ENCODE results near the gene TMEM126A.
A peak's percentile ranks its signal among the peaks of the same experiment; 100 is the strongest.
"Not testable (repeated sequence)": the region's sequence is repeated elsewhere in the genome, so short reads cannot be mapped to it uniquely, and the experiment has no call there.

Gene TMEM126A

DNA sequence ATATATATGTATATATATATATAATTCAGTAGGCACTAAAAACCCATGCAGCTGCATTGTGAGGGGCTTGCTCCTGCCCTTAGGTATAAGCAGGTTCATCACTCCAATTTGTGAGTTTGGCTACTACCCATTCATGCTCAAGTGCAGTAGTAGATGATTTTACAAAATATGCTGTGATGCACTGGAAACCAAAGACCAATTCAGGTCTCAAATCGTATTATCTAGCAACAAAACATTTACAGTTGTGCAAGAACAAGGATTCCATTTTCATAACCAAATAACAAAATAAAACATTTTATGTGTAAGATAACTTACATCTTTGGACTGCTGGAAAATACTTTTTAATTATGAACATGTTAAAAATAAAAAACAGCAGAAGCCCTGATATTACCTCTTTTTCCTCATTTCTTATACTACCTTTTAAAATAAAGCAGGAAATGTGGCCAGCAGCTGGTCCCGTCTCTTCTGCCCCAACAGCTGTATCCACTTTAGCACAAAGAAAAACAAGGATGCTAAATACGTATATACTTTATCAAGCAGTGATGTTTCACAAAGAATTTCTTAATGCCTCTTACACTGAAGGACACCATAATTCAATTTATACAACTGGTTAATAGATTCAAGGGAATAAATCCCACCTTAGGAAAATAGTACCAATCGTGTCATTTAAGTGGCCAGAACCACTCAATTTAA, 14.4 kb downstream of the TMEM126A start:
- no peak for DNase-seq

DNA sequence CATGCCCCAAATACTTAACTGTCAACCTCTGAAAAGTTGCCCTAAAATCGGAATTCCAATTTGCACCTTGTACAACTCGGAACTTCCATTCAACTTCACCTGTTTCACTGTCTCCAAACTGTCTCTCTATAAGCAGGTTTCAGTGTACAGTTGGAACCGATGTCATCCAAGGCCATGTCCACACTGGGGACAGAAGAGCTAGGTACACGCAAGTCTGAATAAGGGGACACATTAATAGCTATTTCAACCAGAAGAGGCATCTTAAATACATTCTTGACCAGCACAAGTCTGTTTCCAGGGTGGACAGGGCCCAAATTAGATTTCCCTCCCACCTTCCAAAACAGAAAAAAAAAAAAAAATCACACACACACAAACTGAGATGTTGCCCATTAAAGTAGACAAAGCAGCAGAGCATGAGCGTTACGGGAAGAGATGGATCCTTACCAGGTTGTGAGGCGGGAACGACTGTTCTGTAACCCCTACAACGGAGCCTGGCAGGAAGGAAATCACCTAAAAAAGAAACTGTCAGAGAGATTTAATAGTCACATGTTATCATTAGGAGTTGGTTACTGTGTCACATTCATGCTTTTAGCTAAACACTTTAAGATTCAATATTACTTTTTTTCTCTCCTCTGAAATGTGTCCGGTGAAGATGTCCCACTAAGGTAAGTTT, 15.4 kb downstream of the TMEM126A start:
- DNase-seq, result no peak

DNA sequence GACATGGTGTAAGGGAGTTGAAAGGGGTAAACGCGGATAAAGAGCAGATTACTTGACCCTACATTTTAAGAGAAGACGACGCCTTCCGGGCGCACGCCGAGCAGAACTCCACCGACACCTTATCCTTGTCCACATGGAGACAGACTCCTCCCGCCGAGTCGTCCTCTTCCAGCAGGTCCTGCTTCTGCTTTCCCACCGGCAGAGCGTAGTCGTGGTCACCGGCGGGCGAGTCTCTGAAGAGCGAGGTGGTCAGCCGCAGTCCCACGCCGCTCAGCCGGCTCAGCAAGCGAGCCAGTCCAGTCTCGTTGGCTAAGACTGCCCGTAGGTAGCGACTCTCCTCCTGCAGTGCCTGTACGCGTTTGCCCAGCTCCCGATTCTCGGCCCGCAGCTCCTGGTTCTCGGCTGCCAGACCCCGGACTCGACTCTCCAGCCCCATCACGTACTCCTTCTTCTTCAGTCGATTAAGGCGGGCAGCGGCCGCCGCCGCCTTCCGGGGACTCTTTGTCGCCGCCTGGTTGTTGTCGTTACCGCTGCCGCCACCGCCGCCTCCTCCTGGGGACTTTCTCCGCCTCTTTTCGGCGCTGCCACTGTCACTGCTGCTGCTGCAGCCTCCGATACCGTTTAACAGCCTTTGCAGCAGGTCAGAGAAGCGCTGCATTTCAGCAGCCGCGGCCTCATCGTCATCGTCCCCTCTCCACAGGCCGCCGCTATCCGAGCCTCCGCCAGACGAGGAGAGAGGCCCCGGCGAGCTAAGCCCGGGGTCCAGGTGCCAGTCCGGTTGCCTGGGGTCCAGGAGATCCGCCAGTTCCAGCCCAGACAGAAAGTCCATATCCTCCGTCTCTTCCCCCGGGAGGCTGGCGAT, 16.2 kb downstream of the TMEM126A start:
- DNase-seq, result peak; percentile 71 to 85 (median 80)

DNA sequence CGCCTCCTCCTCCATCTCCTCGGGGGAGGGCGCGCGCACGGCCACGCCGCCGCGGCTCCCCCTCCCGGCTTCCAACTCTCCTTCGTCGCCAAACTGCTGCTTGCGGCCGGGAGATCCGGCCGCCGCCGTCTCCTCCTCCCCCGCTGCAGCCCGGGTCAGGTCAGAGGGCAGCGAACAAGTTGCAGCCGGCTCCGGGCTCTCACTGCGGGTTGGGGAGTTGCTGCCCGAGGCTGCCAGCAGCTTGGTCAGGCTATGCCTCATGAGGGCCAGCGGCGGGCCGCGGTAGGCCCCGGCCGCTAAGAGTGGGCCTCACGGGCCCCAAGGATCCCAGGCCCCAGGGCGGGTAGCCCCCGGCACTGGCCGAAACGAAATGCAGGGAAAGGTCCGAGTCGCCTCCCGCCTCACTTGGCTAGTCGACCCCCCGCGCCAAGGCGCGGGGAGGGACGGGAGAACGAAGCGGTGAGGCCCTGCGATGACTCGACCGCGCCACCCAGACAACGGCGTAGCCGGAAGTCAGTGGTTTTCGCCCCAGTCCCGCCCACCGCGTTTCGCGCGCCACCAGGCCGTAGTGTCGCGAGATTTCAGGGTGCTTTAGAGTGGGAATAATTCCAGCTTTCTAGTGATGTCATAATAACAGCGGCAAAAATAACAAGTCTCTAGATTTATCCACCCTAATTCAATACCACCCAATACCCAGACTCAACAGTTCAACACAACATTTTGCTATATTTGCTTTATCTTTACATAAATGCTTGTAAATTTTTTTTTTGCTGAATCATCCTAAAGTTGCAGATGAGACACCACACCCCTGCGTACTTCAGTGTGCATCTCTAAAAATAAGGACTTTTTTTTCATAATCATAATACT, 17.1 kb downstream of the TMEM126A start, which contains the start of gene CREBZF:
Gene CREBZF, minus strand, starts transcription at position 515 of the 867 bp plus-strand sequence. Its CDS starts 254 bp downstream, at position 261.
- DNase-seq, result peak; percentile 75 to 86 (median 81)

DNA sequence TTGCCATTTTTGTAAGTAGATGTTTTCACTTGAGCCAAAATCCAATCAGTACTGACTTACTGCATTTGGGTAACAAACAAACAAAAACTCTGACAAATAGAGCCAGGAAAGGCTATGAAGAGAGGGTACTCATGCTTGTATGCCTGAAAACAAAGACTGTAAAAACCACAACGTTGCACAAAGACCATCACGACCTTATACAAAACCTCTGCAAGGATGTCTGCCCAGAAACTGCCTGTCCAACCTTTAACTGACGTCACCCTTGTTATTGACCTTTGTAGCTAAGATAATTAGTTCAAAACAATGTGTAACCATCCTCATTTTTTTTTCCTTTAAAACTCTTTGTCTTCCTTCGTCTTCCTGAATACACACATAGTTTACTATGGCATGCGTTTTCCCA, 18.0 kb downstream of the TMEM126A start:
- no peak for DNase-seq

DNA sequence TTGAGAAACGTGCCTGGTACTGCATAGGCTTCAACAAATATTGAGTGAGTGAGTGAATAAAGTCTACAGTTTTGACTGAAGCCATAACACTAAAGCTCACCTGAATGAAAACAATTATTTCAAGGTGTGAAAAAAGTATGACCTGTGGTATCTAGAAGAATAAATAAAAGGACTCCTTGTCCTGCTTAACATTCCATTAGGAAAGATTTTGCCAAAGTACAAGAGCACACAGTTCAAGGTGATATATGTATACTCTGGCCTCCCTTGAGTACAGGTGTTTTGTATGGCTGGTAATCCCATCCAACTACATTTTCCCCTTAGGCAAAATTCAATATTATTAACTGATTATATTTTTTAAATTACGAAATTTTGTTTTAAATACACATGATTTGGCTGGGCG, 18.9 kb downstream of the TMEM126A start:
- no peak for DNase-seq

DNA sequence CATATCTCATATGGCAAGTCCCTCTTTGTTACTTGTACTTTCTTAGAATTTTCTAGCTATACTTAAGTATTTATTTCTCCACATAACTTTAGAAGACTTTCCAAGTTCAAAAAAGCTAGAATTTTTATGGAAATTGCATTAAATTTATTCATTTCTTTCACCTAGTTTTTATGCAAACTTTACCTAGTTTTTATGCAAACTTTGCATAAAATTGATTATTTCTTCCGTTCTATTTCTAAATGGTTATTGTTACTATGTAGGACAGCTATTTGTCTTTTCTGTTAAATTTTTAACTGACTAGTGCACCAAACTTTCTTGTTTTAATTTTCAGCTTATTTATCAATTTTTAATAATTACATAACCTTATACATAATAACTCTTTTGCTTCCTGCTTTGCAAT, 20.4 kb downstream of the TMEM126A start:
- no peak for DNase-seq

DNA sequence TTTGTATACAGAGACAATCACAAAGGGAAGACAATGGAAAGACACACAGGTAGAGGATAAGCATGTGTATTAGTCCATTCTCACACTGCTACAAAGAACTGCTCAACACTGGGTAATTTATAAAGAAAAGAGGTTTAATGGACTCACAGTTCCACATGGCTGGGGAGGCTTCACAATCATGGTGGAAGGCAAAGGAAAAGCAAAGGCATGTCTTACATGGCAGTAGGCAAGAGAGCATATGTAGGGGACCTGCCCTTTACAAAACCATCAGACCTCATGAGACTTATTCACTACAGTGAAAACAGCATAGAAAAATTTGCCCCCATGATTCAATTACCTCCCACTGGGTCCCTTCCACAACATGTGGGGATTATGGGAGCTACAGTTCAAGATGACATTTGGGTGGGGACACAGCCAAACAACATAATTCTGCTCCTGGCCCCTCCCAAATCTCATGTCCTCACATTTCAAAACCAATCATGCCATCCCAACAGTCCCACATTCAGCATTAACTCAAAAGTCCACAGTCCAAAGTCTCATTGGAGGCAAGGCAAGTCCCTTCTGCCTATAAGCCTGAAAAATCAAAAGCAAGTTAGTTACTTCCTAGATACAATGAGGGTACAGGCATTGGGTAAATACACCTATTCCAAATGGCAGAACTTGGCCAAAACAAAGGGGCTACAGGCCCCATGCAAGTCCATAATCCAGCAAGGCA, 23.3 kb downstream of the TMEM126A start:
- DNase-seq, result not testable (repeated sequence)

DNA sequence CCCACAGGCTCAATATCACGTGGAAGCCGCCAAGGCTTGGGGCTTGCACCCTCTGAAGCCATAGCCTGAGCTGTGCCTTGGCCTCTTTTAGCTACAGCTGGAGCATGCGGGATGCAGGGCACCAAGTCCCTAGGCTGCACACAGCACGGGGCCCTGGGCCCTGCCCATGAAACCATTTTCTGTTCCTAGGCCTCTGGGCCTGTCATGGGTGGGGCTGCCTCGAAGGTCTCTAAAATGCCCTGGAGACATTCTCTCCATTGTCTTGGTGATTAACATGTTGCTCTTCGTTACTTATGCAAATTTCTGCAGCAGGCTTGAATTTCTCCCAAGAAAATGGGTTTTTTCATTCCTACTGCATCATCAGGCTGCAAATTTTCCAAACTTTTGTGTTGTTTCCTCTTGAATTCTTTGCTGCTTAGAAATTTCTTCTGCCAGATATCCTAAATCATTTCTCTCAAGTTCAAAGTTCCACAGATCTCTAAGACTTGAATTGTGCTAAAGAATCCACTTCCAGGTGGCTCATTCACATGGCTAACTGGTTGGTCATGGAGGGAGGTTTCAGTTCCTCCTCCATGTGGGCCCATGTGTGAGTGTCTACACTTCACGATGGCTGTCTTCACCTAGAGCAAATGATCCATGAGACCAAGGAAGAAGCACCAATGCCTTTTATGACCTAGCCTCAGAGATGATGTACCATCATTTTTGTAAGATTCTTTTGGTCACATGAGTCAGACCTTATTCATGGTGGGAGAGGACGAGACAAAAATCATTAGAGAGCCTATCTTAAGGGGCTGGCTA, 24.5 kb downstream of the TMEM126A start:
- DNase-seq, result no peak

DNA sequence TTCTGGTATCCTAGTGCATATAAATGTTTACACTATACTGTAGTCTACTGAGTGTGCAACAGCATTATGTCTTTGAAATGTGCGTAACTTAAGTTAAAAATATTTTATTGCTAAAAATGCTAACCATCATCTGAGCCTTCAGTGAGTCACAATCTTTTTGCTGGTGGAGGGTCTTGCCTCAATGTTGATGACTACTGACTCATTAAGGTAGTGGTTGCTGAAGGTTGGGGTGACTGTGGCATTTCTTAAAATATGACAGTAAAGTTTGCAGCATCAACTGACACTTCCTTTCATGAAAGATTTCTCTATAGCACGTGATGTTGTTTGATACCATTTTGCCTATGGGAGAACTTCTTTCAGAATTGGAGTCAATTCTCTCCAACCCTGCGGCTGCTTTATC, 25.6 kb downstream of the TMEM126A start:
- no peak for DNase-seq

DNA sequence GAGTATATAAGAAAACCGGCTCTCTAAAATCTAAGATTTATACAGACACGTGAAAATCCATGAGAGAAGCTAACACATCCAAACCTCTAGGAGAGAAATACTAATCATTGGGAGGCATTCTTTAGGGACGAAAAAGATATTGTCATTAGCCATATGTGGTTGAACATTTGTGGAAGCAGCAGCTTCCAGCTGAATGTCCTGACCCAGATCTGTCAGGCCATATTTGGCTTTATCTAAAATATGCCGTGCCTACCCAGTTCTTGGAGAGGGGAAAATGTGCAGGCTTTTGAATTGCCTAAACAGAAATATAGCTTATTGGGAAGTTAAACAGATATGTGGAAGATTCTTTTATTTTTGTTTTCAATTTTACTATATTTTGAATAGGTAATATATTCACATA, 31.8 kb downstream of the TMEM126A start:
- DNase-seq, result no peak

DNA sequence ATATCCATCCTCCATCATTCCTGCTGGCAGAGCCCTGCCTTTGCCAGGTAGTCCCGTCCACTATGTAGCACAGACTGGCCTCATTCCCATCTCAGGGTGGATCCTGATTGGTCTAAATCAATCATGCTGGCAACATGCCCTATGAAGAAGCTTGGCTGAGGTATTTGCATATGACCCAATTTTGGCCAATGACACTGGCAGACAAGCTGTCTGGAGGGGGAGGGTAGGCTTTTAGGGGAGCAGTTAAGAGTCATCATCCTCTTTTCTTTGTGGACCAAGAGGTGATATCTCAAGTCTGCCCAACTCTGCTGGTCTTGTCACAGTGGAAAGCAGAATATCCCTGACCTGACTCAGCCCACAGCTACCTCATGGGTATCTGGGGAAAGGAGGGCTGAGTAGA, 33.1 kb downstream of the TMEM126A start:
- DNase-seq, result no peak

DNA sequence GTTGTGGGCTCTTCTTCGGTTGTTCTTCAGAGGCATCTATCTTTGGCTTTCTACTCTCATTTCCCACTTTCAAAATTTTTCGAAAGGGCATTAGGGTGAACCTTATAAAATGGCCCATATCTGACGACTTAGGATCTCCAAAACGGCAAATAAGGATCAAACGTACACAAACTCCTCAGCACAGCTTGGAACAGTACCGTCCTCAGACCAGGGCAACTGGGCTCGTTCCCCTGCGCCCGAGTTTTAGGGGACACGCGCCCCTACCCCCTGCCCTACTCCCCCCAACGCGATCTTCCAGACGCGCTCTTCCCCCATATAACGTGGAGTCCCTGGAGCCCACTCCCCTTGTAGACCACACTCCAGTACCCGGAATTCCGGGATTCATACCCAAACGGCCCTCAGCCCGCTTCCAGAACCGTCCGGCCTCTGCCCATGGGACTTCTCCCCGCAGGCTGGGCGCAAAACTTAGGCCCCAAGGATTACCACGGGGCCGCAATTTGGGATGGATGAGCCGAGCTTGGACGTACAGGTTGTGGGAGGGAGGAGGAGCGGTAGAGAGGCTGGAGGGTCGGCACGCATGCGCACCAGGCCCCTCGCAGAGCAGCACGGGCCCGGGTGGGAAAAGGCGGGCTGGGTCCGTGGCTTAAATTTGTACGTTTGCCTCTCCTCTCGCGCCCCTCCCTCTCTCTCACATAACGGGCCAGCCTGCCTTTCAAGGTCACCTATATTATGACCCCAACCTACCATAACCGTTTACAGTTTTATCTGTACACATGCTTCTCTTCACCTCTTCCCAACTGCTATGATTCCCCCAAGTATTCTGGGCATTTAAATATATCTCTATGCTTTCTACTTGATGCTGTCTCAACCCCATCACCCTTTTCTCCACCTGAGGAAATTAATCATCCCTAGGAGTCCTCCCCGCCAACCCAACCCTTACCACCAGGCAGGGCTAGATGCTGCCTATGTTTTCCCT, 34.9 kb downstream of the TMEM126A start:
- DNase-seq, result peak; percentile 12 to 47 (median 30)

DNA sequence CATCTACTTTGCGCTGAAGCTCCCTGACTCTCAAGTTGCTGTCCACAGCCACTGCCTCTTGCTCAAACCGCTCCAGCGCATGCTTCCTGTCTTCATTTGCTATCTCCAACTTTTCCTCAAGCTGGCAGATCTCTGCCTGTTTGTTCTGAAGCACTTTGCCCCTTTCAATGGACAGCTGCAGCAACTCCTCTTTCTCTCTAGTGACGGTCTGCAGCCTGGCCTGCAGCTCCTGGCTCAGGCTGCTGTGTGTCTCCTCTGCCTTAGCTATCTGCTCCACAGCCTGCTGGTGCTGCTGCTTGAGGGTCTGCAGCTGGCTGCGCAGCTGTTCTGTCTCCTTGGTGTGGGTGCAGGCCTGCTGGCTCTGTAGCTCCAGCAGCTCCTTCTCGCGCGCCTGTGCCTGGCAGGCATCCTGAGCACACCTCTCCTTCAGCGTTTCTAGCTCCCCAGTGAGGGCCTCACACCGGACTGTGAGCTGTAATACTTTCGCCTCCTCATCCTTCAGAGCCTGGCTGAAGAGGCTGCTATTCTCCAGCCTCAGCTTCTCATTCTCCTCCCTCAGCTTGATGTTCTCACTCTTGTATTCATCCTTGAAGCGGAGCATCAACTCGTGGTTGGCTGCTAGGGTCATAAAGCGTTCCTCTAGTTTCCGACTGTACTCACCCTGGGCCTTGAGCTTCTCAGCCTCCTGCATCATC, 37.5 kb downstream of the TMEM126A start:
- no peak for DNase-seq

DNA sequence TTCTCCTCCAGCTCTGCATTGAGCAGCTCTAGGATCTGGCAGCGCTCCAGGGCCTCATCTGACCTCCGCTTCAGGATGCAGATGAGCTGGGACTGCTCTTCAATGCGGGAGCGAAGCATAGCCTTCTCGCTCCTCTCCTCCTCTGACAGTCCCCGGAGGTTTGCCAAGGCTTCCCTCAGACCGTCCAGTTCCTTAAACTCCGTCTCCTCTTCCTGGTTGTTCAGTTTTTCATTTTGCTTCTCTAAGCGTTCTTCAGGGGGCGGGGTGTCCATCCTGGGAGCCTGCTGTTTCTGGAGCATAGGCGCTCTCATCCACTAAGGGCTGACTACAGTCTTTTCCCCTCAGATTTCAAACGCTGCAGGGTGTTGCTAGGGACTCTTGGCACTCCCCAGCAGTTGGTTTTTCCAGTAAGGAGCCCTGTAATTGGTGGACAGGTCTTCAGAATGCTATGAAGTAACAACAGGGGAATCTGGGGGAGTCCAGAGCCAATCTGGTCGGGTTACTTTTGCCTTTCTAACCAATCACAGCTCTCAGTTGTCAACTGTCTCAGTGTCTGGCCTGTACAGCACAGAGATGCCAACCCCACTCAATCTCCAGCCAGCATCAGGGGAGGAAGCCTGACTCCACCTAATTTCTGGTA, 38.2 kb downstream of the TMEM126A start, which contains the start of gene CCDC89:
Gene CCDC89, minus strand, starts transcription at position 376 of the 640 bp plus-strand sequence. Its CDS starts 65 bp downstream, at position 311.
- DNase-seq, result no peak

DNA sequence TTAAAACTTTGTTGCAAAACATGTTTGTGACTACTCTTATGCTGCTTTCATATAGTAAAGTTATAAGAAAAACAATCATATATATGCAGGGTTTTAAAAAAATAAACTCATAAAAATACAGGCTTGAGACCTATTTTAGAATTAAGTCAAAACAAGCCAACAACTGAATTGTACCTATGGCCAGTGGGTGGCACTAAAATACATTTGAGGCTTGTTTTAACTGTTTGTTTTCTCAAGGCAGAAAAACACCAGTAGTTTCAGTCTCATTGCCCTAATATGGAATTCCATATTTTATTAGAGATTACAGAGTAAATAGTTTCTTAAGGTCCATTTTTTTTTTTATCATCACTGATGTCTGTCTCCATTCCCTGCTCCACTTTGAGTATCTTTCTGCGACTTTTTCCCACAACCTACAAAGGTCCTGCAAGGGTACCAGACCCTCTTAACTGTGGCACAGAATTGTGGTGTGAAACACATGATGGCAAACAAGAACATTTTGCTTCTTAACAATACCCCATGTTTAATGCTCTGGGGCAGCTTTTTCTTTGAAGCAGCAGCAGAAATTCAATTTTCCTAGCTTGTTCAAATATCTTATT, 46.7 kb downstream of the TMEM126A start:
- DNase-seq, result no peak

DNA sequence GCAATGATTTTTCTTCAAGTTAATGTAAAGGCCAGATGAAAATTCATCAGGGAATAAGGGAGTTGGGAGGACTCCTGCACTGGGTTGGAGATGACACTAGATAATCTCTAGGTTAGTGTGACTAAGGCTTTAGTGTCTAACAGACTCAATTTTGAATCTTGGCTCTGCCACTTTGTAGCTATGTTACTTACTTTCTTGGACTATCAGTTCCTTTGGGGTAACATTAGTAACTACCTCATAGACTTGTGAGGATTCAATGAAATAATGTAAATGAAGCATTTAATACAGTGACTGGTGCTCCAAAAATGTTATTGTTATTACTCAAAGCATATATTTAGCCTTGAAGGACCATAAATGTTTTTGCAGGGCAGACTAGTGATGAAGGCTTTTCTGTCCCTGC, 47.8 kb downstream of the TMEM126A start:
- no peak for DNase-seq

DNA sequence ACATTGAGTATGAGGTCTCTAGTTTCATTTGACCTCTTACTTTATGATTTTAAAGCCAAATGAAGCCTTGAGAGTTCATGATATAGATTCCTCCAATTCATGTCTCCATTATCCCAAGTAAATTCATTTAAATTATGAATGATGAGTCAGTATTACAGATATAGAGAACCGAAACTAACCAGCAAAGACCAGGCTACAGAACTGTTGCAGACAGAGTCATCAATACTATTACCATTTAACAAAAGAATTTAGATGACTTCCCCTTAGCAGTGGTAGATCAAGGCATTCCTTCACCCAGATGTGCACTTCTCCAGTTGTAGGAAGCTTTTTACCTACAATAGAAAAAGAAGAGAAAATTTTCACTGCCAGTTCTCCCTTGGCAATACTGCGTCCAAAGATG, 50.0 kb downstream of the TMEM126A start:
- DNase-seq, result no peak
